Right atrium auricular region (tissue), 2 donors: Measurements from ENCODE around the gene PGAP6. TPM values are rescaled to one million over a fixed set of nuclear protein-coding genes. Genes with fewer than 3 reads are reported as not detected.
A peak's percentile ranks its signal among the peaks of the same experiment; 100 is the strongest.

Source experiments
- DNase-seq: peaks from one replicate; pipeline ENCODE4 v3.0.0-alpha.2; 2019; ENCODE audit warnings: low spot score
- H3K27ac ChIP-seq, 2 donors: fragments of 200-600 bp; sonication (generic); 1 replicate in 1 of 2; 2 replicates in 1 of 2; pipeline ENCODE4 v1.5.1; 2016 to 2019
- H3K27me3 ChIP-seq, 2 donors: fragments of 200-600 bp; sonication (generic); one replicate each; pipeline versions ENCODE4 v1.5.1 to v1.6.0; 2017 to 2019
- H3K36me3 ChIP-seq: fragments of 200-600 bp; sonication (generic); one replicate; pipeline ENCODE4 v1.5.1; 2016
- H3K4me1 ChIP-seq, 2 donors: fragments of 200-600 bp; sonication (generic); one replicate each; pipeline versions ENCODE4 v1.5.1 to v1.6.0; 2017 to 2019
- H3K4me3 ChIP-seq, 2 donors: fragments of 200-600 bp; sonication (generic); 1 replicate in 1 of 2; 2 replicates in 1 of 2; pipeline ENCODE4 v1.5.1; 2017 to 2019; ENCODE audit warnings: mild to moderate bottlenecking in 1 of 2, moderate library complexity in 1 of 2
- H3K9me3 ChIP-seq, 2 donors: fragments of 200-600 bp; sonication (generic); one replicate each; pipeline ENCODE4 v1.5.1; 2019
- CTCF ChIP-seq, 2 donors: fragments of 200-600 bp; sonication (generic); IDR thresholded peaks; one replicate each; pipeline ENCODE4 v1.5.1; 2019; ENCODE audit warnings: antibody characterized with exemption in 2 of 2
- total RNA-seq, 2 donors: library from RNA; depleted of rRNA; stranded (reverse); fragments of >200 nt; gene quantifications; one replicate each; pipeline ENCODE4 v1.1.0, GENCODE V29; 2016

Gene PGAP6
- total RNA-seq, 2 donors from 2014 or later = 34.0 to 41.1 TPM

GRCh38 chr16:361872-362701 lies 19.7 kb downstream of the PGAP6 start:
- peak; percentile 52 to 78 for TF ChIP-seq CTCF (IDR thresholded peaks at IDR 0.05)
- no peaks in the 10 kb centered on the region for H3K27me3 ChIP-seq
- peaks cover 5% of the 10 kb centered on the region for H3K36me3 ChIP-seq
- DNase-seq = no peak
- no peaks in the 10 kb centered on the region for H3K9me3 ChIP-seq
- H3K27ac ChIP-seq = no peak overlapping the region
- no peak overlapping the region for H3K4me3 ChIP-seq
- peaks cover 0 to 9% of the 10 kb centered on the region in 2 donors for H3K4me1 ChIP-seq

GRCh38 chr16:361341-361871 lies 20.4 kb downstream of the PGAP6 start:
- no peak for TF ChIP-seq CTCF (IDR thresholded peaks at IDR 0.05)
- no peaks in the 10 kb centered on the region for H3K27me3 ChIP-seq
- DNase-seq = no peak
- no peaks in the 10 kb centered on the region for H3K9me3 ChIP-seq
- no peak overlapping the region for H3K4me3 ChIP-seq
- peaks cover 0 to 9% of the 10 kb centered on the region in 2 donors for H3K4me1 ChIP-seq
- H3K36me3 ChIP-seq = peaks cover under 1% of the 10 kb centered on the region
- H3K27ac ChIP-seq = no peak overlapping the region

- no peak for DNase-seq
- Histone ChIP-seq H3K27ac (no peak overlapping the region), H3K4me1 (peaks cover 0 to 9% of the 10 kb centered on the region in 2 donors), H3K36me3 (no peaks in the 10 kb centered on the region), H3K9me3 (no peaks in the 10 kb centered on the region), H3K27me3 (no peaks in the 10 kb centered on the region), H3K4me3 (no peak overlapping the region)
- TF ChIP-seq CTCF (IDR thresholded peaks at IDR 0.05) = no peak
Observed at GRCh38 chr16:360698-361336, 21.0 kb downstream of the PGAP6 start.

GRCh38 chr16:359871-360697 lies 21.7 kb downstream of the PGAP6 start:
- no peak for DNase-seq
- no peaks in the 10 kb centered on the region for H3K27me3 ChIP-seq
- H3K9me3 ChIP-seq = no peaks in the 10 kb centered on the region
- TF ChIP-seq CTCF (IDR thresholded peaks at IDR 0.05) = no peak
- no peak overlapping the region for H3K27ac ChIP-seq
- H3K4me1 ChIP-seq = peaks cover 0 to 9% of the 10 kb centered on the region in 2 donors
- no peak overlapping the region for H3K4me3 ChIP-seq
- no peaks in the 10 kb centered on the region for H3K36me3 ChIP-seq

GRCh38 chr16:359067-359763 lies 22.6 kb downstream of the PGAP6 start:
- no peak for TF ChIP-seq CTCF (IDR thresholded peaks at IDR 0.05)
- Histone ChIP-seq H3K36me3 (no peaks in the 10 kb centered on the region), H3K27ac (no peak overlapping the region), H3K27me3 (no peaks in the 10 kb centered on the region), H3K4me3 (no peak overlapping the region), H3K4me1 (peaks cover 0 to 9% of the 10 kb centered on the region in 2 donors), H3K9me3 (no peaks in the 10 kb centered on the region)
- no peak for DNase-seq
